GM21526 (cell line): ENCODE results near the gene EMILIN1.

Source experiments
- ATAC-seq: cut with Tn5 transposase; IDR thresholded peaks from one replicate; pipeline ENCODE4 v1.9.1; 2021; ENCODE audit warnings: moderate library complexity; ENCODE audit not compliant: unreplicated experiment, low FRiP score

EMILIN1 gene

DNA sequence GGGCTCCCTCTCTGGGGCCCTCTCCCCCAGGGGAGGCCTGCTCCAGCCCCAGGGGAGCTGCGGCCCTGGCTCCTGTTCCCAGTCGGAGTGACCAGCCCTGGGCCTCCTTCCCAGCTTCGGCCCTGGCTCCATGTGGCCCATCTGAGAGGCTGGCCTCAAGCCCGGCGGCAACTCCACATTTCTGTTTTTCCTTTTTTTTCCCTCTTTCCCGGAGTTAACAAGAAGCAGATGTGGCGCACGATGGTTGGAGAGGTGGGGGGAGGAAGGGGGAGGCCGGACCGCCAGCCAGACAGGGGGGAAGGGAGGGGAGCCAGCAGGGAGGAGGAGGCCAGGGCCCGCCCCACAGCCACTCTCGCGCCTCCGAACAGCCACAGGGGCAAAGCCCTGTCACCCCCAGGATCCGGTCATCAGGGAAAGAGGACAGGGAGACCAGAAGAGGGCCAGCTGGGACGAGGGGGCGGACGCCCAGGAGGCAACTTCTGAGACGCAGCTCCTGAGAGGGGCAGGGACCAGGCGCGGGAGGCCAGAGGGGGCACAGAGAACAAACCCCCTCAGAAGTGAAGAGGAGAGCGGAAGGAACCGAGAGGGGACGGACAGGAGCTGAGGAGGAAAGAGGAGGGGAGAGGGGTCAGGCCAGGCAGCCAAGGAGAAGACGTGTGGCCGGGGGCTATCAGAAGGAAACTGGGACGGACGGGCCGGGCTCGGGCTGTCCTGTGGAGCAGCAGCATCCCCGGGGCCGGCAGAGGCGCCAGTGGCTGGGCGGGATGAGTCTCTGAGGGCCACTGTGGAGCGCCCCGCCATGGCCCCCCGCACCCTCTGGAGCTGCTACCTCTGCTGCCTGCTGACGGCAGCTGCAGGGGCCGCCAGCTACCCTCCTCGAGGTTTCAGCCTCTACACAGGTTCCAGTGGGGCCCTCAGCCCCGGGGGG, at the start of gene EMILIN1:
Gene EMILIN1 (plus strand): TSS at position 349 of the 928 bp plus-strand sequence. CDS start 451 bp downstream, at position 800.
- ATAC-seq, result no peak

GRCh38 chr2:27029051-27029450, 49.4 kb upstream of the EMILIN1 start:
- ATAC-seq, result no peak

GRCh38 chr2:27032495-27033252, 45.7 kb upstream of the EMILIN1 start, which contains the start of gene TMEM214:
Gene TMEM214 (plus strand): TSS chr2:27032965. CDS start chr2:27033016, 51 bp downstream.
- peak; percentile 83 for ATAC-seq

GRCh38 chr2:27033253-27033852, 45.1 kb upstream of the EMILIN1 start:
- ATAC-seq, result peak; percentile 10

DNA sequence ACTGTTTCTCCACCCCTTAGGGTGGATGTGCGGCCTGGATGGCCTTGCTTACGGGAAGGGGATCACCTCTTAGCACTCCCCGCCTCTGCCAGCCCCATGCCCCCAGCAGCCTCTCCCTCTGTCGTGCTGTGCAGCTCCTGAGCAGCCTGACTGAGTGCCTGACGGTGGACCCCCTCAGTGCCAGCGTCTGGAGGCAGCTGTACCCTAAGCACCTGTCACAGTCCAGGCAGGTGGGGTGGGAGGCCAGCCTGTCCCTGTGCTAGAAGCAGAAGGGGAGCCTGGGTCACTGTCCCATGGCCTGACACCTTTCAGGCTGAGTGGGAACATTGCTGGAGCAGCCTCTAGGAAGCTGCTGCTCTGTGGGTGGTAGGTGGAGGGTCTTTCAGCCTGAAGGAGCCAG, 40.4 kb upstream of the EMILIN1 start:
- ATAC-seq, result no peak

DNA sequence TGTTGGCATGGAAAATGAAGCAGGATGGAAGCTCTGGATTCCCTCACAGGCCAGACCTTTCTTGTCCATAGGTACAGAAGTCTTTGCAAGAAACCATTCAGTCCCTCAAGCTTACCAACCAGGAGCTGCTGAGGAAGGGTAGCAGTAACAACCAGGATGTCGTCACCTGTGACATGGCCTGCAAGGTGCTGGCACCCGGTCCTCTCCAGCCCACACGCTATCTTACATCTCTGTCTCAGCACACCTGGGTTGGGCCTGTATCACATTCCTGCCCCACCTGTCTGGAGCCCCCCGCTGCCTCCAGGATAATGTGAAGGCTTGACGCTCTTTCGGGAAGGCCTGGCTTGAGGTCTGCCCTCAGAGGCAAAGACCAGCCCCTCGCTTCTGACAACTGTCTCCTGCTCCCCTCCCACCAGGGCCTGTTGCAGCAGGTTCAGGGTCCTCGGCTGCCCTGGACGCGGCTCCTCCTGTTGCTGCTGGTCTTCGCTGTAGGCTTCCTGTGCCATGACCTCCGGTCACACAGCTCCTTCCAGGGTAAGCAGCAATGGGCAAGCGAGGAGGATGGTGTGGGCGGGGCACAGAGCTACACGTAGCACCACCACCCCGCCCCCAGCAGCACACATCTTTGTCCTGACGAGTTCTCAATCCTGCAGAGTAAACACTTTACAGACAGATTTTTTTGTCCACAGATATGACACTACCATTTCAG, 39.6 kb upstream of the EMILIN1 start:
- no peak for ATAC-seq

DNA sequence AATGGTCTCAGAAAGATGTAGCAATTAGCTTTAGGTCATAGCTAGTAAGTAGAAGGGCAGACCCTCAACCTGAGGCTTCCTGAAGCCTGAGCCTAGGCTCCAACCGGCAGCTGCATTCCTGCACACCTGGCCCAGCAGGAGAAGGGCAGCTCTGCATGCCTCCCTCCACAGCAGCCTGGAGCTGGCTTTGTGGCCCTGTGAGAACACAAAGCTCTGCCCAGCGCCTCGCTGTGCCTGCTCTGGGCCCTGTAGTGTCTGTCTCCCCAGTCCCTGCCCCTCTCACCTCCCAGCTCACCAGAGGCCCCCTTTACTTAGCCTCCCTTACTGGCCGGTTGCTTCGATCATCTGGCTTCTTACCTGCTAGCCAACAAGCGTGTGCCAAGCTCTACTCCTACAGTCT, 39.0 kb upstream of the EMILIN1 start:
- ATAC-seq, result no peak

- ATAC-seq, result no peak
These were observed 38.5 kb upstream of the EMILIN1 start for GRCh38 chr2:27039871-27040270.

- no peak for ATAC-seq
These were observed 38.1 kb upstream of the EMILIN1 start for GRCh38 chr2:27040282-27040681.

GRCh38 chr2:27041752-27042151, 36.7 kb upstream of the EMILIN1 start:
- ATAC-seq, result no peak

DNA sequence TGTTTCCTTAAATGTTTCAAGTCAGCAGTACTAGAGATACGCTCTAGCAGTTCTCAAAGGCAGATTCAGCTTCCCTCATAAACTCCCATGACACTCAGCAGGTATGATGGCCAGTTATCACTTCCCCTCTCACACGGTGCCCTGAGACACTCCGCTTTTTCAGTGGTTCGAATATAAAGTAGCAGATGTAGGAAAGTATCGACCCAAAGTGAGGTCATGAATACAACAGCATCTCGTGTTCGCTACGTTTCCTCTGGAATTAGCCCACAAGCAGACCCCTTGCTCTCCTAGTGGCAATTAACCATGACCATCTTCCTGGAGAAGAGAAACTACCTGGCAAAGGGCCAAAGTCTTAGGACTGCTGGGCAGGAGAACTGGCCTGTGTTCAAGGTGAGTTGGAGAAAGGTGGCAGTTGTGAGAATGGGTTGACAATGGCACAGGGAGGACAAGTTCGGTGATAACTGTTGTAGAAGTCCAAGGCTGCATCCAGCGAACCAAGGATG, 36.2 kb upstream of the EMILIN1 start:
- no peak for ATAC-seq

DNA sequence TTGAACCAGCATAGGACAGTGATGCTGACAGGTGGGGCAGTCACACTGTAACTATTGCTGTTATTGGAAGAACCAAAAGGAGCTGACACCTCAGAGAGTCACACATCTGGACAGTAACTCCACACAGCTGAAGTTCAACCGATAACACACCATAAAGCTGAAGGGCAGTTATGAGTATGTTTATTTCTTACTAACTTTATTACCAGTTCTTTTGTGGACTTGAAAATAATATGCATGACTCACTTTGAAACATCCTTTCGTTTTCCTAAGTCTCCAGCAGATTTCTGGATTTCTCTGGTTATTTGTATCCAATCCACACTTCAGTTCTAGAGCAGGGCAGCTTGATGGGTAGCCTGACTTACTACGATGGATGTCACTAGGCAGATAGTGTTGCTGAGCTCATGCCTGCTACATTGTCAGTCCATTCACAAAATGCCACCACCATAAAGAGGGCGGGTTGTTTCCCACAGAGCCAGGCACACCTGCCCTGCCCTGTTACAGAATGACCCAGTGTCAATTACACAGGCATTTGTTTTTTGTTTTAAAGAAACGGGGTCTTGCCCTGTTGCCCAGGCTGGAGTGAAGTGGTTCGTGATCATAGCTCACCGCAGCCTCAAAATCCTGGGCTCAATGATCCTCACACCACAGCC, 35.3 kb upstream of the EMILIN1 start:
- ATAC-seq, result no peak

DNA sequence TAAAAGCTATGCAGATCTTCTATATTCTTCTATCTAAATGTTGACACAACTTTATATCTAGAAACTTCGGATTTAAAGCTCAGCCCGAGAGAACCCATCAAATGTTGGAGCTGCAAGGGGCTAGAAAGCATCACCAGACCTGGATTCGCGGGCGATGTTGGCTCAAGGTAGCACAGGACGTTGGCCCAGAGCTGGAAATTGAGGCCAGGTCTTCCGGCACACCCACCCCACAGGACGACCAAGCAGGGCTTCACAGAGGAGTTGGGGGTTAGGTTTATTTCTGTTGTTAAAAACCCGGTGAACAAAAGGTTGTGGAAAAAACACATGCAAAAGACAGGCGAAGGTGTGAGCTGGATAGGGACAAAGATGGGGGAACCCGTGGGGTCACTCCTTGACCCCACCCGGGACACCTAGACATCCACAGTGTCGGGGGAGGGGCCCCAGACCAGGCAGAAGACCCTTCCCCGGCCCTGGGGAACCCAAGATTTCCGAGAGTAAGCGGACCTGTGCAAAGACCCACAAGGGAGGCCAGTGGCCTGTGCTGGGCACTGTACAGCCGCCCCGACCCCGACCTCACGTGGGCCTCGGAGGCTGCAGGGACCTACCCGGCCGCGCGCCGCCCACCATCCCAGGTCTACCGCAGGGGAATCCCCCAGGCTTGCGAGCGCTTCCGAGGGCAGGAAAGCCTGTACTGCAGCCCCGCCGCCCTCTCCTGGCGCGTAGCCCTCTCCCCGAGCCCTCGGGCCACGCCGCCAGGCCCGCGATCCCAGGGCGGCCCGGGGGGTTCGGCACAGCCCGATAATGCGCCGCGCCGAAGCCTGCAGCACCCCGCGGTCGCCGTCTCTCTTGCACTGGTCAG, 28.8 kb upstream of the EMILIN1 start:
- ATAC-seq, result peak; percentile 16

DNA sequence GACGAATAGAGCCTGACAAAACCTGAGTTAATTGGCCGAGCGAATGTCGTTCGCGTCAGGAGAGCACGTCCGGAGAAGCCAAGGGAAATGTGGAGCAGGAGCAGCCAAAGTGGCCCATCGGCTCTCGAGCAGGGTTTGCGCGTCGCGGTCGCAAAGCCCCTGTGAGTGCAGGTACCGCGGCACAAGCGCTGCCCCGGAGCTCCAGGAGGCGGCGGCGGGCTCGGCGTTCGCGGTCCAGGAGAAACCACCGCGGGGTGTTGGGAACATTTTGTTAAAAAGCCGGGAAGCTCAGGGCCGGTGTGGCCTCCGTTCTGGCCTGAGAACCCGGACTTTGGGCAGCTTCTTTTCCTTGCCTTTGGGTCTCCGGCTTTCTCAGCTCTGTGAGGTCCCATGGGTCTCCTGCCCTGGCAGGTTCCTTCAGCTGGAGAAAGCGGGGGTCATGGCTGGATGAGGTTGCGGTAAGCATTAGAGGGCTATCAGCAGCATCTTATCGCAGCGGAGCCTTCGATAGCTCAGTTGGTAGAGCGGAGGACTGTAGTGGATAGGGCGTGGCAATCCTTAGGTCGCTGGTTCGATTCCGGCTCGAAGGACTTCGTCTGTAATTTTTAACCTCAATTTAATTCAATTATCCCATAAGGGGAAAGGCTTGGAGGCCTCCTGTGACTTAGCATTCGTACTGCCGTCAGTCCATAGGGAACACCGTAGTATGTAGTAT, 28.0 kb upstream of the EMILIN1 start:
- ATAC-seq, result peak; percentile 45

- ATAC-seq, result peak; percentile 57
These were observed 27.2 kb upstream of the EMILIN1 start, which contains the start of gene AGBL5 for GRCh38 chr2:27050996-27051901. Gene AGBL5 (plus strand): TSS chr2:27051668. CDS start chr2:27052959, 1,291 bp downstream.

- no peak for ATAC-seq
These were observed 26.3 kb upstream of the EMILIN1 start for GRCh38 chr2:27051902-27052645.
